Neural cell (in vitro differentiated cells): ENCODE measurements around the gene ABCC3. TPM values are rescaled to one million over a fixed set of nuclear protein-coding genes. Genes with fewer than 3 reads are reported as not detected.
A peak's percentile ranks its signal among the peaks of the same experiment; 100 is the strongest.

Experiments
- H2AFZ ChIP-seq: fragments of 200-600, 300-800 bp; sonication (generic), shearing (Covaris generic); 2 replicates; pipeline ENCODE4 v1.6.0; 2014; ENCODE audit warnings: low read depth, mild to moderate bottlenecking, antibody characterized with exemption, low read length, moderate library complexity
- H3F3A ChIP-seq: fragments of 200-600 bp; shearing (Covaris generic); 2 replicates; pipeline ENCODE4 v1.6.1; 2016; ENCODE audit warnings: mild to moderate bottlenecking, moderate library complexity, mixed read lengths, antibody characterized with exemption, low read length; ENCODE audit not compliant: insufficient read depth, poor library complexity, severe bottlenecking
- H3K27ac ChIP-seq: fragments of 200-600, 300-800 bp; sonication (generic), shearing (Covaris generic); 2 replicates; pipeline ENCODE4 v1.5.1; 2014; ENCODE audit warnings: mild to moderate bottlenecking, low read length, moderate library complexity
- H3K27me3 ChIP-seq: fragments of 300-800, 200-600 bp; sonication (generic), shearing (Covaris generic); 2 replicates; pipeline ENCODE4 v1.6.0; 2014; ENCODE audit warnings: mild to moderate bottlenecking, low read depth, low read length, moderate library complexity; ENCODE audit not compliant: insufficient read depth
- H3K36me3 ChIP-seq: fragments of 300-800, 200-600 bp; sonication (generic), shearing (Covaris generic); 2 replicates; pipeline ENCODE4 v1.5.1; 2014; ENCODE audit warnings: mild to moderate bottlenecking, antibody characterized with exemption, low read length, moderate library complexity; ENCODE audit not compliant: insufficient read depth
- H3K4me2 ChIP-seq: fragments of 300-800, 200-600 bp; sonication (generic), shearing (Covaris generic); 2 replicates; pipeline ENCODE4 v1.6.0; 2014; ENCODE audit warnings: mild to moderate bottlenecking, low read length
- H3K4me3 ChIP-seq: fragments of 300-800, 200-600 bp; sonication (generic), shearing (Covaris generic); 2 replicates; pipeline ENCODE4 v1.5.1; 2014; ENCODE audit warnings: mild to moderate bottlenecking, low read length, moderate library complexity
- H3K79me2 ChIP-seq: fragments of 200-600 bp; shearing (Covaris generic); replicated peaks from 2 replicates; pipeline ENCODE4 v1.6.0; 2014; ENCODE audit warnings: mild to moderate bottlenecking, low read length, moderate library complexity; ENCODE audit not compliant: insufficient read depth
- H3K9ac ChIP-seq: fragments of 300-800, 200-600 bp; sonication (generic), shearing (Covaris generic); 2 replicates; pipeline ENCODE4 v1.6.1; 2016; ENCODE audit warnings: mild to moderate bottlenecking, low read length, mixed read lengths
- H3K9me2 ChIP-seq: fragments of 200-600 bp; shearing (Covaris generic); 2 replicates; pipeline ENCODE4 v1.6.1; 2016; ENCODE audit warnings: mild to moderate bottlenecking, low read length, mixed read lengths; ENCODE audit not compliant: insufficient read depth
- H3K9me3 ChIP-seq: fragments of 200-600, 300-800 bp; sonication (generic), shearing (Covaris generic); 2 replicates; pipeline ENCODE4 v1.6.1; 2016; ENCODE audit warnings: mild to moderate bottlenecking, mixed run types, low read length, moderate library complexity, mixed read lengths
- H4K20me1 ChIP-seq: fragments of 200-600 bp; shearing (Covaris generic); 2 replicates; pipeline ENCODE4 v1.6.1; 2016; ENCODE audit warnings: mild to moderate bottlenecking, mixed run types; ENCODE audit not compliant: insufficient read depth
- CTCF ChIP-seq: fragments of 450-650 bp; IDR thresholded peaks from 2 replicates; pipeline ENCODE4 v1.5.1; 2014; ENCODE audit warnings: antibody characterized with exemption, mild to moderate bottlenecking, moderate library complexity; ENCODE audit not compliant: poor library complexity, severe bottlenecking
- EP300 ChIP-seq: fragments of 450-650 bp; conservative IDR thresholded peaks from 2 replicates; pipeline ENCODE4 v1.6.1; 2014; ENCODE audit warnings: antibody characterized with exemption, mild to moderate bottlenecking, moderate library complexity; ENCODE audit not compliant: poor library complexity, severe bottlenecking
- EZH2 ChIP-seq: fragments of 200-600, 300-800 bp; shearing (Covaris generic), sonication (generic); IDR thresholded peaks from 2 replicates; pipeline ENCODE4 v1.6.1; 2014; ENCODE audit warnings: antibody characterized with exemption, low read length, borderline replicate concordance, mild to moderate bottlenecking; ENCODE audit not compliant: insufficient read depth, poor library complexity, severe bottlenecking
- MXI1 ChIP-seq: fragments of 450-650 bp; conservative IDR thresholded peaks from 2 replicates; pipeline ENCODE4 v1.6.1; 2014; ENCODE audit warnings: antibody characterized with exemption, mild to moderate bottlenecking; ENCODE audit not compliant: poor library complexity, severe bottlenecking
- POLR2AphosphoS5 ChIP-seq: IDR thresholded peaks from 2 replicates; pipeline ENCODE4 v1.6.1; 2012
- RAD21 ChIP-seq: fragments of 450-650 bp; conservative IDR thresholded peaks from 2 replicates; pipeline ENCODE4 v1.6.1; 2014; ENCODE audit warnings: antibody characterized with exemption, mild to moderate bottlenecking, moderate library complexity
- REST ChIP-seq: IDR thresholded peaks from 2 replicates; pipeline ENCODE4 v1.6.1; 2012; ENCODE audit warnings: borderline replicate concordance
- SMC3 ChIP-seq: fragments of 450-650 bp; conservative IDR thresholded peaks from 2 replicates; pipeline ENCODE4 v1.6.1; 2014; ENCODE audit warnings: antibody characterized with exemption, mild to moderate bottlenecking, moderate library complexity; ENCODE audit not compliant: poor library complexity
- TAF1 ChIP-seq: IDR thresholded peaks from 2 replicates; pipeline ENCODE4 v1.6.1; 2012; ENCODE audit warnings: low read depth
- polyA plus RNA-seq: library from polyadenylated mRNA; depleted of rRNA; stranded (reverse); fragments of >200 nt; gene quantifications from 2 replicates; pipeline ENCODE4 v1.2.3, GENCODE V29; 2014

ABCC3 gene
- polyA plus RNA-seq, 1 donor from 2014 or later: not detected

- Histone ChIP-seq H3K79me2 (no peaks in the 10 kb centered on the region), H3K9me2 (no peaks in the 10 kb centered on the region), H3K36me3 (no peaks in the 10 kb centered on the region), H3K27me3 (no peaks in the 10 kb centered on the region), H3K9me3 (no peaks in the 10 kb centered on the region), H2AFZ (peak overlapping the region; percentile 12), H3F3A (no peaks in the 10 kb centered on the region), H3K9ac (peak overlapping the region; percentile 2), H4K20me1 (no peaks in the 10 kb centered on the region), H3K4me3 (no peak overlapping the region), H3K27ac (no peak overlapping the region), H3K4me2 (no peak overlapping the region)
- TF ChIP-seq RAD21 (peak; percentile 74), EP300 (no peak), SMC3 (peak; percentile 85), CTCF (peak; percentile 73), TAF1 (no peak)
Measured at GRCh38 chr17:50681263-50682200, 46.9 kb downstream of the ABCC3 start.

GRCh38 chr17:50682441-50682840 is 47.8 kb downstream of the ABCC3 start:
- Histone ChIP-seq H2AFZ (no peak overlapping the region), H3K27me3 (no peaks in the 10 kb centered on the region)

More at GRCh38 chr17:50682441-50682840, 47.8 kb downstream of the ABCC3 start:
- Histone ChIP-seq H3K4me2 (no peak overlapping the region), H3K9ac (no peak overlapping the region), H3K79me2 (no peaks in the 10 kb centered on the region), H3F3A (no peaks in the 10 kb centered on the region), H4K20me1 (no peaks in the 10 kb centered on the region), H3K4me3 (no peak overlapping the region), H3K9me2 (no peaks in the 10 kb centered on the region), H3K27ac (no peak overlapping the region), H3K9me3 (no peaks in the 10 kb centered on the region), H3K36me3 (no peaks in the 10 kb centered on the region)
- TF ChIP-seq CTCF: no peak
- TF ChIP-seq TAF1: no peak
- no peak for TF ChIP-seq MXI1
- TF ChIP-seq RAD21: no peak
- TF ChIP-seq EP300: no peak
- no peak for TF ChIP-seq REST
- TF ChIP-seq POLR2AphosphoS5: no peak
- no peak for TF ChIP-seq SMC3
- TF ChIP-seq EZH2: no peak
